Osteoblast (primary cell): Measurements from ENCODE around the gene PCSK5. TPM values are rescaled to one million over a fixed set of nuclear protein-coding genes. Genes with fewer than 3 reads are reported as not detected.

Experiments
- DNase-seq: peaks from one replicate; pipeline ENCODE4 v3.0.0; 2011; ENCODE audit warnings: low spot score, mixed read lengths; ENCODE audit not compliant: insufficient read length; ENCODE audit errors: missing footprints
- H2AFZ ChIP-seq: 2 replicates; pipeline ENCODE4 v1.6.0; 2011; ENCODE audit warnings: mild to moderate bottlenecking, low read length
- H3K27ac ChIP-seq: 2 replicates; pipeline ENCODE4 v1.5.1; 2011; ENCODE audit warnings: mild to moderate bottlenecking, low read depth, low read length, moderate library complexity
- H3K27me3 ChIP-seq: 2 replicates; pipeline ENCODE4 v1.6.0; 2012; ENCODE audit warnings: mild to moderate bottlenecking, control low read depth, inconsistent platforms, low read length, moderate library complexity; ENCODE audit not compliant: insufficient read depth
- H3K36me3 ChIP-seq: 2 replicates; pipeline ENCODE4 v1.5.1; 2011; ENCODE audit warnings: mild to moderate bottlenecking, low read length, control low read depth, moderate library complexity; ENCODE audit not compliant: insufficient read depth
- H3K4me1 ChIP-seq: 2 replicates; pipeline ENCODE4 v1.5.1; 2011; ENCODE audit warnings: mild to moderate bottlenecking, low read length, control low read depth, moderate library complexity; ENCODE audit not compliant: insufficient read depth
- H3K4me2 ChIP-seq: 2 replicates; pipeline ENCODE4 v1.6.0; 2011; ENCODE audit warnings: mild to moderate bottlenecking, low read length; ENCODE audit not compliant: insufficient read depth
- H3K4me3 ChIP-seq: fragments of 200-600 bp; sonication (generic); 3 replicates; pipeline ENCODE4 v1.5.1; 2012; ENCODE audit warnings: mild to moderate bottlenecking, low read length, inconsistent platforms; ENCODE audit not compliant: insufficient read depth
- H3K79me2 ChIP-seq: 2 replicates; pipeline ENCODE4 v1.6.0; 2012; ENCODE audit warnings: mild to moderate bottlenecking, low read length, control low read depth, inconsistent platforms; ENCODE audit not compliant: insufficient read depth
- H3K9me3 ChIP-seq: 2 replicates; pipeline ENCODE4 v1.5.1; 2011; ENCODE audit warnings: low read depth, low read length, control low read depth
- H4K20me1 ChIP-seq: 2 replicates; pipeline ENCODE4 v1.6.0; 2012; ENCODE audit warnings: mild to moderate bottlenecking, low read length, control low read depth; ENCODE audit not compliant: insufficient read depth
- total RNA-seq: library from RNA; depleted of rRNA; stranded (reverse); fragments of >200 nt; gene quantifications from 2 replicates; pipeline ENCODE4 v1.2.3, GENCODE V29; 2012
- TF ChIP-seq, protein P1 (sequence below): IDR thresholded peaks from 2 replicates; pipeline ENCODE4 v1.5.1; 2011; ENCODE audit warnings: mild to moderate bottlenecking, low read depth, low read length, moderate library complexity; ENCODE audit errors: extremely low read depth

Gene PCSK5
- total RNA-seq, 1 donor: 14.5 TPM

DNA sequence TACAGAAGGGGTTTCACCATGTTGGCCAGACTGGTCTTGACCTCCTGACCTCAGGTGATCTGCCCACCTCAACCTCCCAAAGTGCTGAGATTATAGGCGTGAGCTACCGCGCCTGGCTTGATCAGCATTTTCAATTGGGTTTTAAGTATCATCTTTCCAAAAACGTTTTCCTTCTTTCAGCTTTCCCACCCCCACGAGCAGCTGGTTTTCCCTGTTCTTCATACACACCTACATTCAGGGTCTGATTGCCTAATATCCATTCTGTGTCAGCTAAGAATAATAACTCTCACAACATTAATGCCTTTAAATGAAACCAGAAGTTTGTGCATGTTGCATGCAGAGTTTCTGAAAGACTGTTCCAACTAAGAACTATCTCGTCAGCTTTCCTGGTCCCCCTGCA, 465.4 kb downstream of the PCSK5 start:
- TF ChIP-seq, protein P1, sequence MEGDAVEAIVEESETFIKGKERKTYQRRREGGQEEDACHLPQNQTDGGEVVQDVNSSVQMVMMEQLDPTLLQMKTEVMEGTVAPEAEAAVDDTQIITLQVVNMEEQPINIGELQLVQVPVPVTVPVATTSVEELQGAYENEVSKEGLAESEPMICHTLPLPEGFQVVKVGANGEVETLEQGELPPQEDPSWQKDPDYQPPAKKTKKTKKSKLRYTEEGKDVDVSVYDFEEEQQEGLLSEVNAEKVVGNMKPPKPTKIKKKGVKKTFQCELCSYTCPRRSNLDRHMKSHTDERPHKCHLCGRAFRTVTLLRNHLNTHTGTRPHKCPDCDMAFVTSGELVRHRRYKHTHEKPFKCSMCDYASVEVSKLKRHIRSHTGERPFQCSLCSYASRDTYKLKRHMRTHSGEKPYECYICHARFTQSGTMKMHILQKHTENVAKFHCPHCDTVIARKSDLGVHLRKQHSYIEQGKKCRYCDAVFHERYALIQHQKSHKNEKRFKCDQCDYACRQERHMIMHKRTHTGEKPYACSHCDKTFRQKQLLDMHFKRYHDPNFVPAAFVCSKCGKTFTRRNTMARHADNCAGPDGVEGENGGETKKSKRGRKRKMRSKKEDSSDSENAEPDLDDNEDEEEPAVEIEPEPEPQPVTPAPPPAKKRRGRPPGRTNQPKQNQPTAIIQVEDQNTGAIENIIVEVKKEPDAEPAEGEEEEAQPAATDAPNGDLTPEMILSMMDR: no peak
- no peak overlapping the region for H3K27ac ChIP-seq
- peaks cover 13% of the 10 kb centered on the region for H3K27me3 ChIP-seq

DNA sequence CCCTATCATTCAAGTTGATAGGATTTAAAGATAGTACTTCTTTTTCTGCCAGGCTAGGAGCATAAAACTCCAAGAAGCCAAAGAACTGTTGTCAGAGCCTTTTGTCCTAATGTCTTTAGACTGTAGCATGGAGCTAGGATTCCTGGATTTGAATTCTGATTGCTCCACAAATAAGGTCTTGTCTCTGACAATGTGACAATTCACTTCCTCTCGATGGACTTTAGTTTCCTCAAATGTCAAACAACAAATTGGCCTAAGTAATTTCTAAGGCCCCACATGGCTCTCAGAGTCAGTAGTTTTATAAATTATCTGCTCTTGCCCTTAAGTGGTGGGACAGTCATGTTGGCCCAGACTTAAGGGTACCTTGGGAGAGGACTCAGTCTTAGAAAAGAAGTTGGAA, 467.1 kb downstream of the PCSK5 start:
- Histone ChIP-seq H3K27me3 (peaks cover 19% of the 10 kb centered on the region), H3K4me3 (no peak overlapping the region), H3K4me2 (no peak overlapping the region), H3K4me1 (no peaks in the 10 kb centered on the region), H3K36me3 (no peaks in the 10 kb centered on the region), H3K9me3 (no peaks in the 10 kb centered on the region), H3K79me2 (no peaks in the 10 kb centered on the region), H4K20me1 (no peaks in the 10 kb centered on the region), H3K27ac (no peak overlapping the region), H2AFZ (no peak overlapping the region)
- DNase-seq: no peak
- TF ChIP-seq, protein P1: no peak

More for the DNA sequence above, 465.4 kb downstream of the PCSK5 start:
- no peak overlapping the region for H3K4me3 ChIP-seq
- no peak overlapping the region for H3K4me2 ChIP-seq
- no peaks in the 10 kb centered on the region for H3K36me3 ChIP-seq
- no peaks in the 10 kb centered on the region for H4K20me1 ChIP-seq
- H3K4me1 ChIP-seq: no peaks in the 10 kb centered on the region
- no peak for DNase-seq
- H3K79me2 ChIP-seq: no peaks in the 10 kb centered on the region
- no peaks in the 10 kb centered on the region for H3K9me3 ChIP-seq
- no peak overlapping the region for H2AFZ ChIP-seq

DNA sequence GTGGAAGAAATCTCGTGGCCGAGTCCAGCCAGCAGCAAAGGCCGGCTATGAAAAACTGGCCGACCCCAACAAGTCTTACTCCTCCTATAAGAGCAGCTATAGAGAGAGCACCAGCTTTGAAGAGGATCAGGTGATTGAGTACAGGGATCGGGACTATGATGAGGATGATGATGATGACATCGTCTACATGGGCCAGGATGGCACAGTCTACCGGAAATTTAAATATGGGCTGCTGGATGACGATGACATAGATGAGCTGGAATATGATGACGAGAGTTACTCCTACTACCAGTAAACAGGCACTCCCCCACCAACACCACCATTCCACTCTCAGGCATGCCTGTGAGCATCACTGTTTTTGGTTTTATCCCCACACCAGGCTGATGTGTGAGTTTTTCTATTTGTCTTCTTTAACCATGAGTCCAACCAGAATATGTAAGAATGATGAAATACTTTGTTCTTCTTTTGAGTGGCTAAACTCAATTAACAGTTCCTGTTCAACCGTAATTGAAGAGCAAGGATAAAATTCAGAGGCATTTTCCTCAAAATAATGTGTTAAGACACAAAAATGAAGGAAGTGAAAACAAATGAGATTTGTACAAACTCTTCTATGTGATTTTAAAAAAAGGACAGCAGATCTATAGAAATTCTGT, 468.3 kb downstream of the PCSK5 start:
- H3K4me1 ChIP-seq: no peaks in the 10 kb centered on the region
- H3K4me2 ChIP-seq: no peak overlapping the region
- peaks cover 18% of the 10 kb centered on the region for H3K27me3 ChIP-seq
- H3K79me2 ChIP-seq: no peaks in the 10 kb centered on the region
- no peaks in the 10 kb centered on the region for H3K36me3 ChIP-seq
- no peak overlapping the region for H3K4me3 ChIP-seq
- no peaks in the 10 kb centered on the region for H4K20me1 ChIP-seq
- DNase-seq: no peak
- no peak overlapping the region for H2AFZ ChIP-seq
- H3K27ac ChIP-seq: no peak overlapping the region
- H3K9me3 ChIP-seq: no peaks in the 10 kb centered on the region
- TF ChIP-seq, protein P1: no peak

DNA sequence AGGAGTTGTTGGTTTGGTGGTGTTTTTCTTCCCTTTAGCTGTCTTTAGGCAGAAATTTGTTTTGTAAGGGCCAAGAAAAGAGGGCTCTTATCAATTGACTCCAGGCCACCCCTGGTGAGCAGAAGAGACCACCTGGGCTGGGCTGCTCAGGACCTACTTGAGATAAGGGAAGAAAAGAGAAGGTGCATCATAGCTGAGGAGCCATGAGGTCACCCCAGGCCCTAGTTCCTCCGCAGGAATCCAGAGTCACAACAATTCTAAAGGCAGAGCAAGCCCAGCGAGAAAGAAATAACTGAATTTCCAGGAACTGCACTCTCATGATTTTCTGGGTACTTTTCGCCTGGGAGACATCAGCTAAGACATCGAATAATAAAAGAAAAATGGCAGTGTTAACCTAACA, 468.9 kb downstream of the PCSK5 start:
- no peak overlapping the region for H2AFZ ChIP-seq
- no peaks in the 10 kb centered on the region for H4K20me1 ChIP-seq
- no peak overlapping the region for H3K4me3 ChIP-seq
- H3K9me3 ChIP-seq: no peaks in the 10 kb centered on the region
- no peak for DNase-seq
- H3K79me2 ChIP-seq: no peaks in the 10 kb centered on the region
- H3K36me3 ChIP-seq: no peaks in the 10 kb centered on the region
- H3K4me2 ChIP-seq: no peak overlapping the region
- TF ChIP-seq, protein P1: no peak
- H3K4me1 ChIP-seq: no peaks in the 10 kb centered on the region
- H3K27ac ChIP-seq: no peak overlapping the region
- peaks cover 14% of the 10 kb centered on the region for H3K27me3 ChIP-seq
